ENCODE measurements around the gene MLLT3.

DNA sequence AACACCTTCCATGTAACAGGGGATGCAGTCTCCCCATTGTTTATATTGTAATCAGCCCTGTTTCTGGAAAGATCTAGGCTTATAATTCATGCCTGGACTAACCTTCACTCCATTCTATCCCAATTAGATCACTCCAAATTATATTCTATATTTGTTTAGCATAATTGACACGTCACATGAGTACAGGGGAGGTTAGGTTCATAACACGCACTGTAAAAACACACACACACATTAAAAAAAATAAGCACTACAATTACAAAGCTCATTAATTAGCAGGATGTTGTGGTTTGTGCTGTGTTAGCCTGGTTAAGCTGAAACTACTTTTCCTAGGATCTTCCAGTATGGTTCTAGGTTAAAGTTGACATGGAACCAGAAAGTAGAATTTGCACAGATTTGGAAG, 126.0 kb downstream of the MLLT3 start:
- TF ChIP-seq, protein P1, sequence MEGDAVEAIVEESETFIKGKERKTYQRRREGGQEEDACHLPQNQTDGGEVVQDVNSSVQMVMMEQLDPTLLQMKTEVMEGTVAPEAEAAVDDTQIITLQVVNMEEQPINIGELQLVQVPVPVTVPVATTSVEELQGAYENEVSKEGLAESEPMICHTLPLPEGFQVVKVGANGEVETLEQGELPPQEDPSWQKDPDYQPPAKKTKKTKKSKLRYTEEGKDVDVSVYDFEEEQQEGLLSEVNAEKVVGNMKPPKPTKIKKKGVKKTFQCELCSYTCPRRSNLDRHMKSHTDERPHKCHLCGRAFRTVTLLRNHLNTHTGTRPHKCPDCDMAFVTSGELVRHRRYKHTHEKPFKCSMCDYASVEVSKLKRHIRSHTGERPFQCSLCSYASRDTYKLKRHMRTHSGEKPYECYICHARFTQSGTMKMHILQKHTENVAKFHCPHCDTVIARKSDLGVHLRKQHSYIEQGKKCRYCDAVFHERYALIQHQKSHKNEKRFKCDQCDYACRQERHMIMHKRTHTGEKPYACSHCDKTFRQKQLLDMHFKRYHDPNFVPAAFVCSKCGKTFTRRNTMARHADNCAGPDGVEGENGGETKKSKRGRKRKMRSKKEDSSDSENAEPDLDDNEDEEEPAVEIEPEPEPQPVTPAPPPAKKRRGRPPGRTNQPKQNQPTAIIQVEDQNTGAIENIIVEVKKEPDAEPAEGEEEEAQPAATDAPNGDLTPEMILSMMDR (conservative IDR thresholded peaks at IDR 0.05 in 1 of 2, IDR thresholded peaks at IDR 0.05 in 1 of 2; ENCODE audit: extremely low read depth in 1 of 2, insufficient read depth in 1 of 2, low read depth in 1 of 2, low read length in 2 of 2) = no peak
- TF ChIP-seq EZH2 (IDR thresholded peaks at IDR 0.05; ENCODE audit: borderline replicate concordance, low read length) = no peak

All from mammary epithelial cell (primary cell).